Activated T-cell treated with anti-CD3 and anti-CD28 coated beads, Interleukin-2, amount 50 U/mL, for 72 hours (primary cell): ENCODE data around the gene TOX3. TPM values are rescaled to one million over a fixed set of nuclear protein-coding genes. Genes with fewer than 3 reads are reported as not detected.

Experiments
- ATAC-seq, 2 donors: fragments of 150-1000 bp; cut with Tn5 transposase; replicated peaks in 1 of 2; 2 replicates each; pipeline ENCODE4 v1.10.0; 2021; ENCODE audit warnings: moderate library complexity in 2 of 2, mild to moderate bottlenecking in 1 of 2
- DNase-seq, 2 donors: peaks; one replicate each; pipeline ENCODE4 v3.0.0; 2021 to 2022; ENCODE audit warnings: mixed read lengths in 1 of 2
- H3K27ac Mint-ChIP-seq: one replicate; pipeline ENCODE4 v1.8.0; 2022; ENCODE audit warnings: mild to moderate bottlenecking, moderate library complexity, mixed read lengths
- H3K27me3 Mint-ChIP-seq: one replicate; pipeline ENCODE4 v1.8.0; 2022; ENCODE audit warnings: low read depth, mixed read lengths
- H3K36me3 Mint-ChIP-seq, 2 donors: one replicate each; pipeline ENCODE4 v1.8.0; 2022; ENCODE audit warnings: mixed read lengths in 2 of 2, mild to moderate bottlenecking in 1 of 2; ENCODE audit not compliant: insufficient read depth in 2 of 2
- H3K4me1 Mint-ChIP-seq: one replicate; pipeline ENCODE4 v1.8.0; 2022; ENCODE audit warnings: low read depth, mixed read lengths
- H3K4me3 Mint-ChIP-seq, 2 donors: one replicate each; pipeline ENCODE4 v1.8.0; 2022; ENCODE audit warnings: mild to moderate bottlenecking in 2 of 2, mixed read lengths in 2 of 2, moderate library complexity in 2 of 2
- H3K9me3 Mint-ChIP-seq, 2 donors: one replicate each; pipeline ENCODE4 v1.8.0; 2022; ENCODE audit warnings: mixed read lengths in 2 of 2
- total RNA-seq, 2 donors: library from RNA; stranded (reverse); gene quantifications; one replicate each; pipeline ENCODE4 v1.2.3, GENCODE V29; 2022

The TOX3 gene
- total RNA-seq, 2 donors from 2014 or later: not detected

GRCh38 chr16:52556083-52556482 is 9.1 kb upstream of the TOX3 start:
- ATAC-seq (no peak), DNase-seq (no peak)
- H3K9me3 Mint-ChIP-seq: peaks cover 2 to 12% of the 10 kb centered on the region in 2 donors
- no peaks in the 10 kb centered on the region for H3K4me1 Mint-ChIP-seq
- no peak overlapping the region for H3K4me3 Mint-ChIP-seq
- peaks cover 11% of the 10 kb centered on the region for H3K27me3 Mint-ChIP-seq
- H3K27ac Mint-ChIP-seq: no peak overlapping the region
- no peaks in the 10 kb centered on the region for H3K36me3 Mint-ChIP-seq

GRCh38 chr16:52555572-52555971 is 8.6 kb upstream of the TOX3 start:
- Mint-ChIP-seq H3K27me3 (peaks cover 11% of the 10 kb centered on the region), H3K27ac (no peak overlapping the region)
- no peak for ATAC-seq

GRCh38 chr16:52554334-52554733 is 7.4 kb upstream of the TOX3 start:
- ATAC-seq (no peak), DNase-seq (no peak)
- Mint-ChIP-seq H3K36me3 (no peaks in the 10 kb centered on the region), H3K27me3 (peaks cover 14% of the 10 kb centered on the region), H3K27ac (no peak overlapping the region), H3K4me1 (no peaks in the 10 kb centered on the region), H3K4me3 (no peak overlapping the region), H3K9me3 (peaks cover 2 to 12% of the 10 kb centered on the region in 2 donors)

More at GRCh38 chr16:52555572-52555971, 8.6 kb upstream of the TOX3 start:
- Mint-ChIP-seq H3K4me1 (no peaks in the 10 kb centered on the region), H3K4me3 (no peak overlapping the region), H3K9me3 (peaks cover 2 to 12% of the 10 kb centered on the region in 2 donors), H3K36me3 (no peaks in the 10 kb centered on the region)
- no peak for DNase-seq

- Mint-ChIP-seq H3K9me3 (peaks cover 4 to 12% of the 10 kb centered on the region in 2 donors), H3K36me3 (no peaks in the 10 kb centered on the region), H3K4me1 (no peaks in the 10 kb centered on the region), H3K27me3 (peaks cover 24% of the 10 kb centered on the region), H3K27ac (no peak overlapping the region), H3K4me3 (no peak overlapping the region)
- ATAC-seq (no peak), DNase-seq (no peak)
Observed at GRCh38 chr16:52553322-52553721, 6.4 kb upstream of the TOX3 start.

GRCh38 chr16:52552643-52553042 is 5.7 kb upstream of the TOX3 start:
- peaks cover 0 to 2% of the 10 kb centered on the region in 2 donors for H3K36me3 Mint-ChIP-seq
- peaks cover under 1% of the 10 kb centered on the region for H3K4me1 Mint-ChIP-seq
- ATAC-seq (no peak), DNase-seq (no peak)
- H3K27ac Mint-ChIP-seq: no peak overlapping the region
- peaks cover 4 to 12% of the 10 kb centered on the region in 2 donors for H3K9me3 Mint-ChIP-seq
- no peak overlapping the region for H3K4me3 Mint-ChIP-seq
- peaks cover 30% of the 10 kb centered on the region for H3K27me3 Mint-ChIP-seq

GRCh38 chr16:52549011-52549692 is 2.2 kb upstream of the TOX3 start:
- Mint-ChIP-seq H3K36me3 (peaks cover 0 to 6% of the 10 kb centered on the region in 2 donors), H3K27ac (no peak overlapping the region), H3K27me3 (peaks cover 43% of the 10 kb centered on the region), H3K9me3 (peaks cover 2 to 4% of the 10 kb centered on the region in 2 donors), H3K4me3 (no peak overlapping the region), H3K4me1 (peaks cover 4% of the 10 kb centered on the region)
- no peak for ATAC-seq
- DNase-seq: no peak

DNA sequence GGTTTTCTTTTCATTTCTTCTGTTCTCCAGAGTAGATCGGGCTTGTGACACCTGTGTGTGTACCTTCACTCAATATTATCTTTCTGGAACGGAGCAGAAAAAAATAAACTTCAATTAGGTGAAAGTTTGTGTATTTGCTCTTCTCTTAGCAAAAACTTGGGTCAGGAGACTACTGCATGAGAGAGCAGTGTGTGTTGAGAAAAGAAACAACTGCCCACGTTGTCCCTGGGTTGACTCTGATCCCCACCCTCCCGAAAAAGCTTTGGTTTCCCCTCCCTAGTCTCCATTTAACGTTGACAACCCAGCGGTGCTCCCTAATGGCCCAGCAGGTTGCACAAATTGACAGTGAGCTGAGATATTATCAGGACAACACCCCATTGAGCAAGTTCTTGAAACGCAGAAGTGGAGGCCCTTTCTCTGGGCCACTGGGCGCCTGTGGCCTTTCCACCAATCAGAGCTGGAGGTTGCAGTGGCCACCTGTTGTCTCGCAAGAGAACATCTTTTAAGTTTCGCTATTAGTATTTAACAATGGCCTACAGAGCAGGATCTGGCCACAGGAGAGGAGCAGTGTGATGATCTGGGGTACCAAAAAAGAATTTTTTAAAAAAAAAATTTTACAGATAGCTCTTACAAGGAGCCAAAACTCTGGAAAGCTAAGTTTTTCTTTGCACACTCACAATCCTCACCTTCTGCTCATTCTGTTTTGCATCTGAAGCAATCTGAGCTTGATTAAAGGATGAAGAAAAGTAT is 1.5 kb upstream of the TOX3 start:
- peaks cover 4% of the 10 kb centered on the region for H3K4me1 Mint-ChIP-seq
- DNase-seq (no peak), ATAC-seq (no peak)
- H3K4me3 Mint-ChIP-seq: no peak overlapping the region
- H3K9me3 Mint-ChIP-seq: peaks cover 0 to 2% of the 10 kb centered on the region in 2 donors
- peaks cover 0 to 6% of the 10 kb centered on the region in 2 donors for H3K36me3 Mint-ChIP-seq
- peaks cover 37% of the 10 kb centered on the region for H3K27me3 Mint-ChIP-seq
- H3K27ac Mint-ChIP-seq: no peak overlapping the region

GRCh38 chr16:52547834-52548215 is 882 bp upstream of the TOX3 start:
- DNase-seq (no peak), ATAC-seq (no peak)
- peaks cover 37% of the 10 kb centered on the region for H3K27me3 Mint-ChIP-seq
- peak overlapping the region in 1 of 2 donors; percentile 46 for H3K4me3 Mint-ChIP-seq
- peaks cover 0 to 6% of the 10 kb centered on the region in 2 donors for H3K36me3 Mint-ChIP-seq
- H3K9me3 Mint-ChIP-seq: peaks cover 0 to 2% of the 10 kb centered on the region in 2 donors
- H3K27ac Mint-ChIP-seq: no peak overlapping the region
- peaks cover 4% of the 10 kb centered on the region for H3K4me1 Mint-ChIP-seq

DNA sequence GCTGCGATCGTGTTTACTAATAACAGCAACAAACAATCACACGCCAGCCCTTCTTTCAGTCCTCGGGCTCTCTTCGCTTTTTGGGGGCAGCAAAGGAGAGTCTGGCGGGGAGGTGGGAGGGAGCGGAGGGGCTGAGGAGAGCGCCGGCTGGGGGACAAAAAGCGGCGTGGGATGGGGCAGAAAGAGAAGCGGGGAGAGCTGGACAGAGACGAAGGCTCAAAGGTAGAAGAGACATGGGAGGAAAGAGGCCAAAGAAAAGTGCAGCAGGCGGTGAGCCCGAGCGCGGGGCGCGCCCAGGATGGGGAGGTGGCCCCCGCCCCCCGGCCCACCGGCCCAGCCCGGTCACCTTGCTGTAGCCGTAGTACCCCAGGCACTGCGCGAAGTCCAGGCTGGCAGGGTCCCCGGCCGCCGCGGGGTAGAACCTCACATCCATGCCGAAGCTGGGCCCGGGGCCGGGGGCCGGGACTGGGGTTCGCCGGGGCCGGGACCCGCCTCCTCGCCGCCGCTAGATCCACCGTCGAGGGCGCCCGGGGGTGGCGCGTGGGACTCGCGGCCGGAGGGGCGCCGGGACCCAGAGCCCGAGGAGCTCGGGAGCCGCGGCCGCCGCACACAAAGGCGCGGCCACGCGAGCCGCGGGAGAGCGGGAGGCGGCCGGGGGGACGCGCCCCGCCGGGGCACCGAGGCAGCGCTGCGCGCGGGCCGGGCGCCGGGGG is 496 bp downstream of the TOX3 start:
- DNase-seq (no peak), ATAC-seq (no peak)
- no peak overlapping the region for H3K27ac Mint-ChIP-seq
- H3K36me3 Mint-ChIP-seq: peaks cover 0 to 6% of the 10 kb centered on the region in 2 donors
- H3K27me3 Mint-ChIP-seq: peaks cover 37% of the 10 kb centered on the region
- peaks cover 0 to 2% of the 10 kb centered on the region in 2 donors for H3K9me3 Mint-ChIP-seq
- H3K4me1 Mint-ChIP-seq: peaks cover 4% of the 10 kb centered on the region
- H3K4me3 Mint-ChIP-seq: no peak overlapping the region

- H3K36me3 Mint-ChIP-seq: peaks cover 0 to 6% of the 10 kb centered on the region in 2 donors
- no peak for DNase-seq
- peaks cover 0 to 2% of the 10 kb centered on the region in 2 donors for H3K9me3 Mint-ChIP-seq
- peaks cover 37% of the 10 kb centered on the region for H3K27me3 Mint-ChIP-seq
- no peak overlapping the region for H3K4me3 Mint-ChIP-seq
- H3K4me1 Mint-ChIP-seq: peaks cover 4% of the 10 kb centered on the region
- no peak overlapping the region for H3K27ac Mint-ChIP-seq
- no peak for ATAC-seq
Observed at GRCh38 chr16:52545898-52546266, 1.1 kb downstream of the TOX3 start.

- Mint-ChIP-seq H3K27me3 (peaks cover 37% of the 10 kb centered on the region), H3K27ac (no peak overlapping the region), H3K36me3 (peaks cover 0 to 6% of the 10 kb centered on the region in 2 donors), H3K9me3 (peaks cover 0 to 2% of the 10 kb centered on the region in 2 donors), H3K4me1 (peaks cover 4% of the 10 kb centered on the region), H3K4me3 (peak overlapping the region in 1 of 2 donors; percentile 41)
- ATAC-seq: no peak
- DNase-seq: no peak
Observed at GRCh38 chr16:52545222-52545897, 1.6 kb downstream of the TOX3 start.

DNA sequence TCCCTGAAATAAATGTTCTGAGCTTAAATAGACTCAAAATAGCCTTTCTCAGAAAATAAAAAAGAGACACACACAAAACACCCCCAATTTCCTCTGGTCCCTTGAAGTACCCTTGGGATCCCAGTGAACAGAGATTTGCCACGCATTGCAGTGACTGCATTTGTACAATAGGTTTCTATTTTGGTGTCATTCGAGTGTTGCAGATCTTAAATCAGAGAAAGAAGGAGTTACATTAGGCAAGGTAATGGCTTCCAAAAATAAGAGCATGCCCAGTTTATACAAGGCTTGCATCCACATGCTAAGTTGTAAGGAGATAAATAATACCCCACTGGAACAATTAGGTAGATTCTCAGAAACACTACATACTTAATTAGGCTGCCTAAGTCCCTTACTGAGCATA is 2.2 kb downstream of the TOX3 start:
- H3K36me3 Mint-ChIP-seq: peaks cover 0 to 6% of the 10 kb centered on the region in 2 donors
- no peak overlapping the region for H3K27ac Mint-ChIP-seq
- DNase-seq: no peak
- peaks cover 4% of the 10 kb centered on the region for H3K4me1 Mint-ChIP-seq
- H3K9me3 Mint-ChIP-seq: peaks cover 1 to 5% of the 10 kb centered on the region in 2 donors
- H3K27me3 Mint-ChIP-seq: peaks cover 37% of the 10 kb centered on the region
- ATAC-seq: no peak
- no peak overlapping the region for H3K4me3 Mint-ChIP-seq
